AG09319 (cell line): ENCODE measurements around the gene MROH2B.
A peak's percentile ranks its signal among the peaks of the same experiment; 100 is the strongest.

Experiments used
- DNase-seq: peaks from one replicate; pipeline ENCODE4 v3.0.0-alpha.2; 2010; ENCODE audit warnings: low read depth; ENCODE audit errors: extremely low read depth
- CTCF ChIP-seq: IDR thresholded peaks from 2 replicates; pipeline ENCODE4 v1.5.1; 2011; ENCODE audit warnings: low read depth, mild to moderate bottlenecking, inconsistent platforms, low read length, moderate library complexity

The MROH2B gene

GRCh38 chr5:40995801-40996586 lies 75.1 kb downstream of the MROH2B start:
- TF ChIP-seq CTCF = no peak
- DNase-seq = no peak

GRCh38 chr5:40991981-40992559 lies 79.1 kb downstream of the MROH2B start:
- no peak for TF ChIP-seq CTCF
- DNase-seq = no peak

- DNase-seq = peak; percentile 15
- TF ChIP-seq CTCF = no peak; the same call in 1 of the 2 replicates
Observed at GRCh38 chr5:40991168-40991980, 79.8 kb downstream of the MROH2B start.

- DNase-seq = no peak
- no peak for TF ChIP-seq CTCF
Observed at GRCh38 chr5:40988746-40989510, 82.2 kb downstream of the MROH2B start.

- no peak for TF ChIP-seq CTCF
- no peak for DNase-seq
Observed at GRCh38 chr5:40987349-40987748, 83.8 kb downstream of the MROH2B start.

- no peak for TF ChIP-seq CTCF
- DNase-seq = no peak
Observed at GRCh38 chr5:40986666-40987065, 84.5 kb downstream of the MROH2B start.
